Gastroesophageal sphincter (tissue), 4 donors: Measurements from ENCODE around the gene USP49. TPM values are rescaled to one million over a fixed set of nuclear protein-coding genes. Genes with fewer than 3 reads are reported as not detected.
A peak's percentile ranks its signal among the peaks of the same experiment; 100 is the strongest.

Experiments used
- ATAC-seq: fragments of 150-250 bp; one replicate; pipeline ENCODE4 v1.9.1; 2016; ENCODE audit warnings: mild to moderate bottlenecking, moderate library complexity
- H3K27ac ChIP-seq, 4 donors: fragments of 200-600 bp; sonication (generic) in 3 of 4; 1 replicate in 3 of 4; 2 replicates in 1 of 4; pipeline ENCODE4 v1.5.1; 2016 to 2019
- H3K27me3 ChIP-seq: fragments of 200-600 bp; sonication (generic); one replicate; pipeline ENCODE4 v1.5.1; 2019
- H3K36me3 ChIP-seq, 2 donors: fragments of 200-600 bp; sonication (generic); one replicate each; pipeline ENCODE4 v1.5.1; 2019; ENCODE audit warnings: control low read depth in 1 of 2
- H3K4me1 ChIP-seq, 3 donors: fragments of 200-600 bp; sonication (generic); 1 replicate in 2 of 3; 2 replicates in 1 of 3; pipeline ENCODE4 v1.5.1; 2016 to 2019; ENCODE audit warnings: control low read depth in 2 of 3
- H3K4me3 ChIP-seq, 2 donors: fragments of 200-600 bp; sonication (generic); one replicate each; pipeline ENCODE4 v1.5.1; 2019; ENCODE audit warnings: mild to moderate bottlenecking in 1 of 2, moderate library complexity in 1 of 2
- H3K9me3 ChIP-seq, 3 donors: fragments of 200-600 bp; sonication (generic); one replicate each; pipeline ENCODE4 v1.5.1; 2017 to 2019; ENCODE audit warnings: control low read depth in 2 of 3
- CTCF ChIP-seq, 4 experiments: fragments of 200-600 bp in 2 of 4; fragments of 450-650 bp in 2 of 4; sonication (generic) in 1 of 4; IDR thresholded peaks; one replicate each; pipeline ENCODE4 v1.5.1; 2017 to 2019; ENCODE audit warnings: antibody characterized with exemption in 4 of 4, mild to moderate bottlenecking in 2 of 4, moderate library complexity in 2 of 4
- EP300 ChIP-seq: sonication (generic); formaldehyde crosslinking; IDR thresholded peaks from one replicate; pipeline ENCODE4 v1.6.1; 2017; ENCODE audit warnings: antibody characterized with exemption, mild to moderate bottlenecking
- POLR2A ChIP-seq, 2 donors: fragments of 450-650 bp; IDR thresholded peaks; one replicate each; pipeline ENCODE4 v1.6.1; 2017; ENCODE audit warnings: antibody characterized with exemption in 2 of 2, mild to moderate bottlenecking in 2 of 2, moderate library complexity in 1 of 2
- POLR2AphosphoS5 ChIP-seq: sonication (generic); formaldehyde crosslinking; IDR thresholded peaks from one replicate; pipeline ENCODE4 v1.6.1; 2017; ENCODE audit warnings: antibody characterized with exemption
- WGBS, 2 donors: methylation state at CpG; one replicate each; pipeline ENCODE4 v1.1.5; 2018; ENCODE audit warnings: low coverage in 1 of 2; 5-methylcytosine and 5-hydroxymethylcytosine counted together
- total RNA-seq, 4 donors: library from RNA; depleted of rRNA; stranded (reverse); fragments of >200 nt; gene quantifications; one replicate each; pipeline ENCODE4 v1.1.0, GENCODE V29; 2016

USP49 gene
- total RNA-seq, 4 donors from 2014 or later = 0.69 to 5.4 (median 2.0) TPM

GRCh38 chr6:41940759-41941279 is 45.6 kb upstream of the USP49 start:
- no peak for TF ChIP-seq POLR2A (IDR thresholded peaks at IDR 0.05)
- TF ChIP-seq EP300 = no peak
- TF ChIP-seq CTCF (IDR thresholded peaks at IDR 0.05) = no peak
- TF ChIP-seq POLR2AphosphoS5 = no peak
- no peaks in the 10 kb centered on the region for H3K27me3 ChIP-seq
- peaks cover 2 to 61% (median 34%) of the 10 kb centered on the region in 3 donors for H3K4me1 ChIP-seq
- H3K27ac ChIP-seq = peak overlapping the region; percentile 43 to 93 (median 91)
- WGBS, 2 donors = 0% methylated on average over 10 of the region's 38 CpGs; no CpG with 5 or more reads in 1 of the 2 donors
- no peaks in the 10 kb centered on the region for H3K9me3 ChIP-seq
- H3K36me3 ChIP-seq = peaks cover 0 to 12% of the 10 kb centered on the region in 2 donors
- peak; percentile 9 for ATAC-seq
- peak overlapping the region; percentile 48 to 76 for H3K4me3 ChIP-seq

GRCh38 chr6:41939848-41940758 is 44.9 kb upstream of the USP49 start:
- no peaks in the 10 kb centered on the region for H3K27me3 ChIP-seq
- no peaks in the 10 kb centered on the region for H3K9me3 ChIP-seq
- peaks cover 0 to 20% of the 10 kb centered on the region in 2 donors for H3K36me3 ChIP-seq
- peak overlapping the region; percentile 48 to 76 for H3K4me3 ChIP-seq
- no peak for ATAC-seq
- H3K4me1 ChIP-seq = peaks cover 2 to 66% (median 34%) of the 10 kb centered on the region in 3 donors
- peak overlapping the region in 3 of 4 donors; percentile 90 to 93 (median 92) for H3K27ac ChIP-seq
- WGBS, 2 donors = 13% methylated on average over 3 to 4 of the region's 27 CpGs
- no peak for TF ChIP-seq CTCF (IDR thresholded peaks at IDR 0.05)

GRCh38 chr6:41939176-41939847 is 44.1 kb upstream of the USP49 start:
- H3K4me1 ChIP-seq = peaks cover 2 to 66% (median 34%) of the 10 kb centered on the region in 3 donors
- ATAC-seq = no peak
- TF ChIP-seq POLR2AphosphoS5 = no peak
- no peak for TF ChIP-seq EP300
- no peak for TF ChIP-seq CTCF (IDR thresholded peaks at IDR 0.05)
- no peak for TF ChIP-seq POLR2A (IDR thresholded peaks at IDR 0.05)
- H3K9me3 ChIP-seq = no peaks in the 10 kb centered on the region
- 27% methylated on average over 5 of the region's 11 CpGs; no CpG with 5 or more reads in 1 of the 2 donors for WGBS, 2 donors
- H3K27ac ChIP-seq = peak overlapping the region in 3 of 4 donors; percentile 90 to 93 (median 92)
- H3K36me3 ChIP-seq = peaks cover 0 to 27% of the 10 kb centered on the region in 2 donors
- H3K27me3 ChIP-seq = no peaks in the 10 kb centered on the region
- no peak overlapping the region for H3K4me3 ChIP-seq

GRCh38 chr6:41938590-41939175 is 43.5 kb upstream of the USP49 start:
- ATAC-seq = no peak
- WGBS, 2 donors = 57 to 68% methylated on average over 4 of the region's 5 CpGs
- Histone ChIP-seq H3K27me3 (no peaks in the 10 kb centered on the region), H3K4me3 (no peak overlapping the region), H3K27ac (peak overlapping the region in 3 of 4 donors; percentile 90 to 93 (median 92)), H3K4me1 (peaks cover 2 to 66% (median 34%) of the 10 kb centered on the region in 3 donors), H3K36me3 (peaks cover 0 to 34% of the 10 kb centered on the region in 2 donors), H3K9me3 (no peaks in the 10 kb centered on the region)
- TF ChIP-seq POLR2AphosphoS5 (no peak), EP300 (no peak), POLR2A (IDR thresholded peaks at IDR 0.05) (no peak), CTCF (IDR thresholded peaks at IDR 0.05) (no peak)
